Endodermal cell (in vitro differentiated cells): ENCODE data around the gene ANKFN1. TPM values are rescaled to one million over a fixed set of nuclear protein-coding genes. Genes with fewer than 3 reads are reported as not detected.

Experiments
- DNase-seq: peaks from one replicate; pipeline ENCODE4 v3.0.0-alpha.2; 2017
- H3K27ac ChIP-seq: 2 replicates; pipeline ENCODE4 v1.5.1; 2013; ENCODE audit warnings: mild to moderate bottlenecking, low read depth, low read length, moderate library complexity
- H3K27me3 ChIP-seq: 2 replicates; pipeline ENCODE4 v1.6.1; 2013; ENCODE audit warnings: mild to moderate bottlenecking, low read length, moderate library complexity; ENCODE audit not compliant: insufficient read depth, control insufficient read depth, poor library complexity, severe bottlenecking
- H3K36me3 ChIP-seq: 2 replicates; pipeline ENCODE4 v1.7.0; 2013; ENCODE audit warnings: mild to moderate bottlenecking, low read length, moderate library complexity; ENCODE audit not compliant: control insufficient read depth, insufficient read depth
- H3K4me1 ChIP-seq: one replicate; pipeline ENCODE4 v1.7.0; 2013; ENCODE audit warnings: low read length; ENCODE audit not compliant: control insufficient read depth, insufficient read depth
- H3K4me3 ChIP-seq: 2 replicates; pipeline ENCODE4 v1.5.1; 2013; ENCODE audit warnings: mild to moderate bottlenecking, low read length, moderate library complexity
- H3K9ac ChIP-seq: 2 replicates; pipeline ENCODE4 v1.6.1; 2013; ENCODE audit warnings: mild to moderate bottlenecking, low read length, moderate library complexity; ENCODE audit not compliant: poor library complexity, severe bottlenecking; ENCODE audit errors: extremely low read depth
- H3K9me3 ChIP-seq: 2 replicates; pipeline ENCODE4 v1.6.1; 2013; ENCODE audit warnings: mild to moderate bottlenecking, low read length, moderate library complexity; ENCODE audit not compliant: control insufficient read depth
- H3K27ac Mint-ChIP-seq: 2 replicates; pipeline ENCODE4 v1.8.0; 2020; ENCODE audit warnings: mixed read lengths
- H3K27me3 Mint-ChIP-seq: 2 replicates; pipeline ENCODE4 v1.8.0; 2021; ENCODE audit warnings: mild to moderate bottlenecking, mixed read lengths; ENCODE audit not compliant: insufficient read depth
- H3K36me3 Mint-ChIP-seq: 2 replicates; pipeline ENCODE4 v1.8.0; 2020; ENCODE audit warnings: low read depth, mixed read lengths
- H3K4me1 Mint-ChIP-seq: 2 replicates; pipeline ENCODE4 v1.8.0; 2020; ENCODE audit warnings: mixed read lengths
- H3K4me3 Mint-ChIP-seq: 2 replicates; pipeline ENCODE4 v1.8.0; 2020; ENCODE audit warnings: mild to moderate bottlenecking, moderate library complexity, mixed read lengths
- H3K9me3 Mint-ChIP-seq: 2 replicates; pipeline ENCODE4 v1.8.0; 2020; ENCODE audit warnings: mild to moderate bottlenecking, mixed read lengths
- WGBS, 2 experiments: methylation state at CpG; one replicate each; pipeline versions ENCODE4 v1.1.5 to v1.1.7; 2013; ENCODE audit warnings: missing lambda C conversion rate in 2 of 2, mixed read lengths in 1 of 2; ENCODE audit not compliant: insufficient coverage in 1 of 2, insufficient read length in 1 of 2; 5-methylcytosine and 5-hydroxymethylcytosine counted together
- total RNA-seq, 2 donors: library from RNA; stranded (reverse); fragmentation: NEBNext Ultra II Directional in 1 of 2; extraction: Animal tissue kit (Norgen Biotek cat#: 25700) in 1 of 2; gene quantifications; 2 replicates in 1 of 2; 3 replicates in 1 of 2; pipeline ENCODE4 v1.2.1, GENCODE V29; 2021
- TF ChIP-seq, protein P1 (sequence below): fragments of 200-600 bp; sonication (generic); conservative IDR thresholded peaks from 2 replicates; pipeline ENCODE4 v1.5.0; 2021; ENCODE audit warnings: antibody characterized with exemption, mild to moderate bottlenecking

Gene ANKFN1
- total RNA-seq, 2 donors from 2014 or later: not detected

DNA sequence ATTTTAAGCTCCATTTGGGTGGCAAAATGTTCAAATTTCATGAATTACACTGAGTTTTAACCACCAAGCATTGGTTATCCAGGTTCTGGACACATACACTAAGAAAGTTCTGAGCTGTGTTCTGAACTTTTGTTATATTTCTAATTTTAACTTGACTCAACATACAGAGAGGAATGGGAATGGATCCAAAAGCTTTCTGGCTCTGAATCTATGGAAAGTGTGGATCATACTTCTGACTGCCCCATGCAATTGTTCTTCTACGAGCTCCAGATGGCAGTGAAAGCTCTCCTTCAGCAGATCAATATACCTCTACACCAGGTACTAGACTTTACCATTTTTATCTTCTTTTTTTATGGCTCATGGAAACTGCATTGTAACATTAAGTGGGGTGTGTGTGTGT lies 327.2 kb downstream of the ANKFN1 start:
- no peaks in the 10 kb centered on the region for H3K27me3 Mint-ChIP-seq
- H3K9me3 ChIP-seq: no peaks in the 10 kb centered on the region

DNA sequence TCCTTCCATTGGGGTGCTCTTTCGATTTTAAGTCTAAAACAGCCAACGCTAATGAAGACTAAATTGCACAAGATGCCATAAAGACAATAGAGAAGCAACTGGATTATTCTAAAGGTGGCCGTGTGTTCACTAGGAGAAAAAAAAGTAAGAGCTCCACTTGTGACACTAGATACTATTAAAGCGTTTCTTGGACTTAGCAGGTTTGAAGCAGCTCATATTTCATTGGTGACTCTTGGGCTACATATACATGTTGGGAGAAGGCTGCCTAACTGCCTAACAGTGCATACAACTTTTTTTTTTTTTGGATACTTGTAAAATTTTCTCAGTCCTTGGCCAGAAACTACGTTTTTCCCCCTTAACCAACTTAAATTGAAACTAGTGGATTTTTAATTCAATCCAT lies 328.4 kb downstream of the ANKFN1 start:
- no peaks in the 10 kb centered on the region for H3K9me3 ChIP-seq
- no peak overlapping the region for H3K4me3 Mint-ChIP-seq
- no peak overlapping the region for H3K27ac ChIP-seq
- no peaks in the 10 kb centered on the region for H3K36me3 ChIP-seq
- H3K4me3 ChIP-seq: no peak overlapping the region
- H3K9me3 Mint-ChIP-seq: no peaks in the 10 kb centered on the region
- WGBS, 2 experiments: 94 to 97% methylated on average over 4 to 5 of the region's 5 CpGs
- no peak overlapping the region for H3K9ac ChIP-seq
- TF ChIP-seq, protein P1, sequence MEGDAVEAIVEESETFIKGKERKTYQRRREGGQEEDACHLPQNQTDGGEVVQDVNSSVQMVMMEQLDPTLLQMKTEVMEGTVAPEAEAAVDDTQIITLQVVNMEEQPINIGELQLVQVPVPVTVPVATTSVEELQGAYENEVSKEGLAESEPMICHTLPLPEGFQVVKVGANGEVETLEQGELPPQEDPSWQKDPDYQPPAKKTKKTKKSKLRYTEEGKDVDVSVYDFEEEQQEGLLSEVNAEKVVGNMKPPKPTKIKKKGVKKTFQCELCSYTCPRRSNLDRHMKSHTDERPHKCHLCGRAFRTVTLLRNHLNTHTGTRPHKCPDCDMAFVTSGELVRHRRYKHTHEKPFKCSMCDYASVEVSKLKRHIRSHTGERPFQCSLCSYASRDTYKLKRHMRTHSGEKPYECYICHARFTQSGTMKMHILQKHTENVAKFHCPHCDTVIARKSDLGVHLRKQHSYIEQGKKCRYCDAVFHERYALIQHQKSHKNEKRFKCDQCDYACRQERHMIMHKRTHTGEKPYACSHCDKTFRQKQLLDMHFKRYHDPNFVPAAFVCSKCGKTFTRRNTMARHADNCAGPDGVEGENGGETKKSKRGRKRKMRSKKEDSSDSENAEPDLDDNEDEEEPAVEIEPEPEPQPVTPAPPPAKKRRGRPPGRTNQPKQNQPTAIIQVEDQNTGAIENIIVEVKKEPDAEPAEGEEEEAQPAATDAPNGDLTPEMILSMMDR: no peak
- H3K27me3 Mint-ChIP-seq: no peaks in the 10 kb centered on the region
- DNase-seq: no peak
- H3K4me1 Mint-ChIP-seq: no peaks in the 10 kb centered on the region
- no peak overlapping the region for H3K27ac Mint-ChIP-seq
- no peaks in the 10 kb centered on the region for H3K36me3 Mint-ChIP-seq
- H3K4me1 ChIP-seq: no peaks in the 10 kb centered on the region
- H3K27me3 ChIP-seq: no peaks in the 10 kb centered on the region

More for the DNA sequence above, 327.2 kb downstream of the ANKFN1 start:
- no peaks in the 10 kb centered on the region for H3K9me3 Mint-ChIP-seq
- 88% methylated on average over 1 of the region's 1 CpG; no CpG with 5 or more reads in 1 of the 2 experiments for WGBS, 2 experiments
- H3K4me1 ChIP-seq: no peaks in the 10 kb centered on the region
- no peak overlapping the region for H3K9ac ChIP-seq
- no peak overlapping the region for H3K27ac Mint-ChIP-seq
- no peak overlapping the region for H3K27ac ChIP-seq
- H3K4me3 Mint-ChIP-seq: no peak overlapping the region
- TF ChIP-seq, protein P1: no peak
- H3K4me1 Mint-ChIP-seq: no peaks in the 10 kb centered on the region
- H3K27me3 ChIP-seq: no peaks in the 10 kb centered on the region
- no peak for DNase-seq
- H3K36me3 ChIP-seq: no peaks in the 10 kb centered on the region
- H3K4me3 ChIP-seq: no peak overlapping the region
- no peaks in the 10 kb centered on the region for H3K36me3 Mint-ChIP-seq

DNA sequence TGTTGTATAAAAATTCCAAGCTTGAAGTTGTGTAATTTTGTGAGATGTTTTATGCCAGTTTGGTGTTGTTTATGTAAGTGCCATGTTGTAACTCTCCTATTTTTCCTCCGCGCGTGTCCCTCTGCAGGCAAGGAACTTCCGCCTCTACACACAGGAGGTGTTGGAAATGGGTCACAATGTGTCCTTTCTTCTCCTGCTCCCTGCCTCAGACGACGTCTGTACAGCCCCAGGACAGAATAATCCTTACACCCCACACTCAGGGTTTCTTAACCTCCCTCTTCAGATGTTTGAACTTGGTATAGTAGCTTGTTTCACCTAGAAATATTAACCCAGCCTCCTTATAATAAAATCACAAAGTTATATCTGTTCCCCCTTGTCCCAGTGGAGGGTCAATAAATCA lies 329.0 kb downstream of the ANKFN1 start:
- H3K36me3 ChIP-seq: no peaks in the 10 kb centered on the region
- no peak for DNase-seq

More for the DNA sequence above, 329.0 kb downstream of the ANKFN1 start:
- Mint-ChIP-seq H3K27ac (no peak overlapping the region), H3K36me3 (no peaks in the 10 kb centered on the region), H3K4me1 (no peaks in the 10 kb centered on the region), H3K9me3 (no peaks in the 10 kb centered on the region), H3K4me3 (no peak overlapping the region), H3K27me3 (no peaks in the 10 kb centered on the region)
- WGBS, 2 experiments: 90% methylated on average over 6 of the region's 6 CpGs; no CpG with 5 or more reads in 1 of the 2 experiments
- Histone ChIP-seq H3K9ac (no peak overlapping the region), H3K27ac (no peak overlapping the region), H3K4me3 (no peak overlapping the region), H3K4me1 (no peaks in the 10 kb centered on the region), H3K9me3 (no peaks in the 10 kb centered on the region), H3K27me3 (no peaks in the 10 kb centered on the region)
- TF ChIP-seq, protein P1: no peak
